Measurements from ENCODE around the gene OLA1. TPM values are rescaled to one million over a fixed set of nuclear protein-coding genes. Genes with fewer than 3 reads are reported as not detected.

The OLA1 gene
- polyA plus RNA-seq, 1 of the 3 experiments (the other 2 are of a cell fraction), result 46.9 TPM

DNA sequence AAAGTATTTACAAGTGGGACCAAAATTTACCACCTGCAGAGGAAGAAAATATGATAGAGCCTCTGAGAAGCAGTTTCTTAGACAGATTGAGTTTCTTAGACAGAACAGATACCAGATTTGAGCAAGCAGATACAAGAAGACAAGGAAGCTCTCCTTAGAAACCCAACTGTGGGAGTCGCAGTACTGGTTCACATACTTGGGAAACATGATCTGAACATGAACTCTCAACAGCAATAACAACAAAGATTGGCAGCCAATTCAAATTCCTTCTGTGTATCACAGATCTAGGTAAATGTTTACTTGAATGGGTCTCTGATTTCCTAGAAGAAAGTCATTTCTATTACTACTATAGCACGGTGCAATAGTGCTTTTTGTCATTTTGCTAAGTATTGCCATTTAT lies 82.1 kb downstream of the OLA1 start:
- Histone ChIP-seq H3K9me3 (peaks cover 20% of the 10 kb centered on the region), H3K4me3 (ENCODE audit: low read depth in 2 of 2, low read length in 1 of 2) (no peak overlapping the region), H3K79me2 (ENCODE audit: insufficient read depth) (peaks cover 67% of the 10 kb centered on the region), H3K36me3 (replicated peaks in 1 of 2; ENCODE audit: control insufficient read depth in 1 of 2, insufficient read depth in 2 of 2, low read length in 1 of 2) (peaks cover 4 to 24% of the 10 kb centered on the region in 2 experiments), H3K4me2 (no peak overlapping the region), H3F3A (replicated peaks; ENCODE audit: insufficient read depth) (no peaks in the 10 kb centered on the region), H3K4me1 (ENCODE audit: control insufficient read depth in 1 of 2, insufficient read depth in 2 of 2, low read depth in 1 of 2, low read length in 1 of 2) (no peaks in the 10 kb centered on the region), H3K9ac (no peak overlapping the region), H2AFZ (ENCODE audit: low read depth) (no peak overlapping the region), H3K27me3 (ENCODE audit: insufficient read depth) (no peaks in the 10 kb centered on the region), H4K20me1 (ENCODE audit: insufficient read depth) (no peaks in the 10 kb centered on the region), H3K9me2 (no peaks in the 10 kb centered on the region), H3K27ac (ENCODE audit: low read depth in 2 of 2, low read length in 1 of 2) (no peak overlapping the region)
- POLR2A ChIA-PET, result no interaction called here
- no peak for DNase-seq
- 81% methylated on average over 2 of the region's 2 CpGs for WGBS (ENCODE audit: low lambda C conversion rate)
- TF ChIP-seq MXI1 (IDR thresholded peaks at IDR 0.05; ENCODE audit: low read depth, low read length) (no peak), NRF1 (IDR thresholded peaks at IDR 0.05; ENCODE audit: low read depth, low read length) (no peak), SIN3A (IDR thresholded peaks at IDR 0.05; ENCODE audit: borderline replicate concordance, low read depth, low read length) (no peak), MEF2A (IDR thresholded peaks at IDR 0.05; ENCODE audit: borderline replicate concordance, low read depth) (no peak), TCF12 (IDR thresholded peaks at IDR 0.05) (no peak), EP300 (IDR thresholded peaks at IDR 0.05; ENCODE audit: borderline replicate concordance in 1 of 2, low read depth in 1 of 2, low read length in 1 of 2) (no peak), FOXJ3 (CRISPR knock-in tag; IDR thresholded peaks at IDR 0.05) (no peak)
- TF ChIP-seq, protein P1, sequence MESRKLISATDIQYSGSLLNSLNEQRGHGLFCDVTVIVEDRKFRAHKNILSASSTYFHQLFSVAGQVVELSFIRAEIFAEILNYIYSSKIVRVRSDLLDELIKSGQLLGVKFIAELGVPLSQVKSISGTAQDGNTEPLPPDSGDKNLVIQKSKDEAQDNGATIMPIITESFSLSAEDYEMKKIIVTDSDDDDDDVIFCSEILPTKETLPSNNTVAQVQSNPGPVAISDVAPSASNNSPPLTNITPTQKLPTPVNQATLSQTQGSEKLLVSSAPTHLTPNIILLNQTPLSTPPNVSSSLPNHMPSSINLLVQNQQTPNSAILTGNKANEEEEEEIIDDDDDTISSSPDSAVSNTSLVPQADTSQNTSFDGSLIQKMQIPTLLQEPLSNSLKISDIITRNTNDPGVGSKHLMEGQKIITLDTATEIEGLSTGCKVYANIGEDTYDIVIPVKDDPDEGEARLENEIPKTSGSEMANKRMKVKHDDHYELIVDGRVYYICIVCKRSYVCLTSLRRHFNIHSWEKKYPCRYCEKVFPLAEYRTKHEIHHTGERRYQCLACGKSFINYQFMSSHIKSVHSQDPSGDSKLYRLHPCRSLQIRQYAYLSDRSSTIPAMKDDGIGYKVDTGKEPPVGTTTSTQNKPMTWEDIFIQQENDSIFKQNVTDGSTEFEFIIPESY (IDR thresholded peaks at IDR 0.05; ENCODE audit: borderline replicate concordance, low read depth), result no peak
- TF ChIP-seq, protein P2, sequence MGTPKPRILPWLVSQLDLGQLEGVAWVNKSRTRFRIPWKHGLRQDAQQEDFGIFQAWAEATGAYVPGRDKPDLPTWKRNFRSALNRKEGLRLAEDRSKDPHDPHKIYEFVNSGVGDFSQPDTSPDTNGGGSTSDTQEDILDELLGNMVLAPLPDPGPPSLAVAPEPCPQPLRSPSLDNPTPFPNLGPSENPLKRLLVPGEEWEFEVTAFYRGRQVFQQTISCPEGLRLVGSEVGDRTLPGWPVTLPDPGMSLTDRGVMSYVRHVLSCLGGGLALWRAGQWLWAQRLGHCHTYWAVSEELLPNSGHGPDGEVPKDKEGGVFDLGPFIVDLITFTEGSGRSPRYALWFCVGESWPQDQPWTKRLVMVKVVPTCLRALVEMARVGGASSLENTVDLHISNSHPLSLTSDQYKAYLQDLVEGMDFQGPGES (IDR thresholded peaks at IDR 0.05; ENCODE audit: low read depth, low read length), result no peak
- TF ChIP-seq, protein P3, sequence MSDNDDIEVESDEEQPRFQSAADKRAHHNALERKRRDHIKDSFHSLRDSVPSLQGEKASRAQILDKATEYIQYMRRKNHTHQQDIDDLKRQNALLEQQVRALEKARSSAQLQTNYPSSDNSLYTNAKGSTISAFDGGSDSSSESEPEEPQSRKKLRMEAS (IDR thresholded peaks at IDR 0.05; ENCODE audit: low read depth), result no peak
- CTCF ChIA-PET, result no interaction called here

DNA sequence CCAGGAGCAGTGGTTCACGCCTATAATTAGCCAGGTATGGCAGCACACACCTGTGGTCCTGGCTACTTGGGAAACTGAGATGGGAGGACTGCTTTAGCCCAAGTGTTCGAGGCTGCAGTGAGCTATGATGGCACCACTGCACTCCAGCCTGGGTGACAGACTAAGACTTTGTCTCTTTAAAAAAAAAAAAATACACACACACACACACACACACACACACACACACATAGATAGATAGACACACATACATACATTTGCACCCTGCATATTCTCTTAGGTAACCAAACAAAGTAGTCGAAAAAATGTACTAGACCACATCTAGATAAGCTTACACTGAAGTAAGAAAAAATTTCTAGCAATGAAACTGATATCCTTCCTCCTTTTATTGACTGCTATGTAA lies 86.8 kb downstream of the OLA1 start:
- H3K79me2 ChIP-seq (ENCODE audit: insufficient read depth), result peaks cover 42% of the 10 kb centered on the region
- no peak overlapping the region for H3K27ac ChIP-seq (ENCODE audit: low read depth in 2 of 2, low read length in 1 of 2)
- TF ChIP-seq EP300 (IDR thresholded peaks at IDR 0.05; ENCODE audit: borderline replicate concordance in 1 of 2, low read depth in 1 of 2, low read length in 1 of 2) (no peak), SIN3A (IDR thresholded peaks at IDR 0.05; ENCODE audit: borderline replicate concordance, low read depth, low read length) (no peak), GATA2 (CRISPR knock-in tag; IDR thresholded peaks at IDR 0.05) (no peak), RAD21 (IDR thresholded peaks at IDR 0.05; ENCODE audit: low read length) (no peak), RCOR1 (IDR thresholded peaks at IDR 0.05; ENCODE audit: low read length) (no peak), FOXM1 (IDR thresholded peaks at IDR 0.05; ENCODE audit: low read depth) (no peak)
- TF ChIP-seq, protein P3 (IDR thresholded peaks at IDR 0.05; ENCODE audit: low read depth), result no peak
- TF ChIP-seq, protein P4, sequence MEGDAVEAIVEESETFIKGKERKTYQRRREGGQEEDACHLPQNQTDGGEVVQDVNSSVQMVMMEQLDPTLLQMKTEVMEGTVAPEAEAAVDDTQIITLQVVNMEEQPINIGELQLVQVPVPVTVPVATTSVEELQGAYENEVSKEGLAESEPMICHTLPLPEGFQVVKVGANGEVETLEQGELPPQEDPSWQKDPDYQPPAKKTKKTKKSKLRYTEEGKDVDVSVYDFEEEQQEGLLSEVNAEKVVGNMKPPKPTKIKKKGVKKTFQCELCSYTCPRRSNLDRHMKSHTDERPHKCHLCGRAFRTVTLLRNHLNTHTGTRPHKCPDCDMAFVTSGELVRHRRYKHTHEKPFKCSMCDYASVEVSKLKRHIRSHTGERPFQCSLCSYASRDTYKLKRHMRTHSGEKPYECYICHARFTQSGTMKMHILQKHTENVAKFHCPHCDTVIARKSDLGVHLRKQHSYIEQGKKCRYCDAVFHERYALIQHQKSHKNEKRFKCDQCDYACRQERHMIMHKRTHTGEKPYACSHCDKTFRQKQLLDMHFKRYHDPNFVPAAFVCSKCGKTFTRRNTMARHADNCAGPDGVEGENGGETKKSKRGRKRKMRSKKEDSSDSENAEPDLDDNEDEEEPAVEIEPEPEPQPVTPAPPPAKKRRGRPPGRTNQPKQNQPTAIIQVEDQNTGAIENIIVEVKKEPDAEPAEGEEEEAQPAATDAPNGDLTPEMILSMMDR (IDR thresholded peaks at IDR 0.05), result no peak
- no peaks in the 10 kb centered on the region for H3K27me3 ChIP-seq (ENCODE audit: insufficient read depth)
- no peak overlapping the region for H3K4me3 ChIP-seq (ENCODE audit: low read depth in 2 of 2, low read length in 1 of 2)
- DNase-seq, result no peak
- no peaks in the 10 kb centered on the region for H4K20me1 ChIP-seq (ENCODE audit: insufficient read depth)
- no peak overlapping the region for H3K4me2 ChIP-seq
- 90% methylated on average over 3 of the region's 3 CpGs for WGBS (ENCODE audit: low lambda C conversion rate)
- H3K4me1 ChIP-seq (ENCODE audit: control insufficient read depth in 1 of 2, insufficient read depth in 2 of 2, low read depth in 1 of 2, low read length in 1 of 2), result no peaks in the 10 kb centered on the region; a peak in 2 of 4 replicates
- H3K9me2 ChIP-seq, result no peaks in the 10 kb centered on the region
- H3K9ac ChIP-seq, result no peak overlapping the region
- H2AFZ ChIP-seq (ENCODE audit: low read depth), result no peak overlapping the region
- CTCF ChIA-PET, result interaction anchor here (0.6 kb wide), 1 partner anchor 20 kb away, joined by 3 read pairs; no protein-coding TSS in a partner anchor
- peaks cover 0 to 24% of the 10 kb centered on the region in 2 experiments for H3K36me3 ChIP-seq (replicated peaks in 1 of 2; ENCODE audit: control insufficient read depth in 1 of 2, insufficient read depth in 2 of 2, low read length in 1 of 2)
- POLR2A ChIA-PET, result no interaction called here
- H3K9me3 ChIP-seq, result no peaks in the 10 kb centered on the region
- no peaks in the 10 kb centered on the region for H3F3A ChIP-seq (replicated peaks; ENCODE audit: insufficient read depth)
